NB4 (cell line): ENCODE data around the gene CHST5.
"Not testable (repeated sequence)": the region's sequence is repeated elsewhere in the genome, so short reads cannot be mapped to it uniquely, and the experiment has no call there.

ENCODE experiments used
- POLR2A ChIP-seq: IDR thresholded peaks from 2 replicates; pipeline ENCODE4 v1.6.1; 2011; ENCODE audit warnings: mild to moderate bottlenecking; ENCODE audit not compliant: insufficient read length; ENCODE audit errors: extremely low read depth
- TF ChIP-seq, protein P1 (sequence below): IDR thresholded peaks from one replicate; pipeline ENCODE4 v1.5.1; 2012; ENCODE audit warnings: low read depth, low read length
- TF ChIP-seq, protein P2 (sequence below): IDR thresholded peaks from 2 replicates; pipeline ENCODE4 v1.6.1; 2011; ENCODE audit warnings: low read depth, low read length

DNA sequence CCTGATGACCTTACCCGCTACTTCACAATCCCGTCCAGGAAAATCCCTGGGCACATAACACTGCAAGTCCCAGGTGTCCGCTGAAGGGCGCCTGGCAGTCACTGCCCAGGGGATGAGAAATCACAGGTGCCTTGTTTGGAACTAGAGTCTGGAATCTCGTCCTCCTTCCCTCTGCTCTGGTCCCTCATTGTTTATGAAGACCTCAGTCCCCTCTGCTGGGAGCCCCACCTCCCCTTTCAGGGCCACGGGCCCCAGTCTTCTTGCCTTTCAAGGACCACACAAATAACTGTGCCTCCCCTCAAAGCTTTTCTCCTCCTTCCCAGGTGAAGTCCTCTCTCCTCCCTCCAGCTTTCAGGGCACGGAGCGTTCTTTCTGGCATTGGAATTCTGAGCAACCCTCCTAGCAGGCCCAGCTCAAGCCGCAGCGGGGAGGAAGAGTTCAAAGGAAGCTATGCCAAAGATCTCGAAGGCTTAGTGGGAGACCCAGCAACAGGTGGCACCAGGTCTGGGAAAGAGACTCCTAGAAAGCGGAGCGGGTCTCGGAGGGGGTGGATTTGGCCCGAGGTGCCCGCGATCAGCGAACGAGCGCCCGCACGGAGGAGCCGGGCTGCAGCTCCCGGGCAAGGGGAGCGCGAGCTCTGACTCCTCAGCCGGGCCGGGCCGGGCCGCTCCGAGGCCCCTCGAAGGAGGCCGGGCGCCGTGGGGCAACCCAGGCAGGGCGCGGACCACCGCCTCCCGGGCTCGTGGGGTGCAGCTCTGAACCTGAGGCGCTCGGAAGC is 19.5 kb downstream of the CHST5 start:
- TF ChIP-seq POLR2A, result not testable (repeated sequence)
- TF ChIP-seq, protein P1, sequence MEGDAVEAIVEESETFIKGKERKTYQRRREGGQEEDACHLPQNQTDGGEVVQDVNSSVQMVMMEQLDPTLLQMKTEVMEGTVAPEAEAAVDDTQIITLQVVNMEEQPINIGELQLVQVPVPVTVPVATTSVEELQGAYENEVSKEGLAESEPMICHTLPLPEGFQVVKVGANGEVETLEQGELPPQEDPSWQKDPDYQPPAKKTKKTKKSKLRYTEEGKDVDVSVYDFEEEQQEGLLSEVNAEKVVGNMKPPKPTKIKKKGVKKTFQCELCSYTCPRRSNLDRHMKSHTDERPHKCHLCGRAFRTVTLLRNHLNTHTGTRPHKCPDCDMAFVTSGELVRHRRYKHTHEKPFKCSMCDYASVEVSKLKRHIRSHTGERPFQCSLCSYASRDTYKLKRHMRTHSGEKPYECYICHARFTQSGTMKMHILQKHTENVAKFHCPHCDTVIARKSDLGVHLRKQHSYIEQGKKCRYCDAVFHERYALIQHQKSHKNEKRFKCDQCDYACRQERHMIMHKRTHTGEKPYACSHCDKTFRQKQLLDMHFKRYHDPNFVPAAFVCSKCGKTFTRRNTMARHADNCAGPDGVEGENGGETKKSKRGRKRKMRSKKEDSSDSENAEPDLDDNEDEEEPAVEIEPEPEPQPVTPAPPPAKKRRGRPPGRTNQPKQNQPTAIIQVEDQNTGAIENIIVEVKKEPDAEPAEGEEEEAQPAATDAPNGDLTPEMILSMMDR, result not testable (repeated sequence)
- TF ChIP-seq, protein P2, sequence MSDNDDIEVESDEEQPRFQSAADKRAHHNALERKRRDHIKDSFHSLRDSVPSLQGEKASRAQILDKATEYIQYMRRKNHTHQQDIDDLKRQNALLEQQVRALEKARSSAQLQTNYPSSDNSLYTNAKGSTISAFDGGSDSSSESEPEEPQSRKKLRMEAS, result not testable (repeated sequence)
